ENCODE results near the gene FYB1. TPM values are rescaled to one million over a fixed set of nuclear protein-coding genes. Genes with fewer than 3 reads are reported as not detected.

FYB1 gene
- total and polyA plus RNA-seq, 2 of the 8 experiments (the other 6 are each of a cell fraction or from before 2014, with no cell fraction given), result not detected

- TF ChIP-seq CHD7 (IDR thresholded peaks at IDR 0.05; ENCODE audit: insufficient replicate concordance, low read length) (no peak), GABPA (IDR thresholded peaks at IDR 0.05; ENCODE audit: borderline replicate concordance, insufficient read depth, low read length) (no peak), CBX8 (IDR thresholded peaks at IDR 0.05; ENCODE audit: borderline replicate concordance, low read depth, low read length) (no peak), BCL11A (IDR thresholded peaks at IDR 0.05; ENCODE audit: low read depth in 2 of 2, low read length in 2 of 2) (no peak), KDM5A (IDR thresholded peaks at IDR 0.05; ENCODE audit: low read length) (no peak)
Measured at GRCh38 chr5:39186722-39187539, 32.4 kb downstream of the FYB1 start (continued).

Measured in H1 (cell line).